Stomach (tissue), 4 donors: ENCODE data around the gene SIRPB2.

Source experiments
- EP300 ChIP-seq: sonication (generic); formaldehyde crosslinking; IDR thresholded peaks from one replicate; pipeline ENCODE4 v1.6.1; 2017; ENCODE audit warnings: antibody characterized with exemption
- POLR2AphosphoS5 ChIP-seq, 3 donors: sonication (generic); formaldehyde crosslinking; IDR thresholded peaks; one replicate each; pipeline ENCODE4 v1.6.1; 2016; ENCODE audit warnings: antibody characterized with exemption in 3 of 3
- TF ChIP-seq, protein P1 (sequence below), 7 experiments: fragments of 450-650 bp in 4 of 7; fragments of 200-600 bp in 3 of 7; sonication (generic) in 3 of 7; IDR thresholded peaks; one replicate each; pipeline ENCODE4 v1.5.1; 2016 to 2019; ENCODE audit warnings: antibody characterized with exemption in 7 of 7, control low read depth in 2 of 7, mild to moderate bottlenecking in 1 of 7

DNA sequence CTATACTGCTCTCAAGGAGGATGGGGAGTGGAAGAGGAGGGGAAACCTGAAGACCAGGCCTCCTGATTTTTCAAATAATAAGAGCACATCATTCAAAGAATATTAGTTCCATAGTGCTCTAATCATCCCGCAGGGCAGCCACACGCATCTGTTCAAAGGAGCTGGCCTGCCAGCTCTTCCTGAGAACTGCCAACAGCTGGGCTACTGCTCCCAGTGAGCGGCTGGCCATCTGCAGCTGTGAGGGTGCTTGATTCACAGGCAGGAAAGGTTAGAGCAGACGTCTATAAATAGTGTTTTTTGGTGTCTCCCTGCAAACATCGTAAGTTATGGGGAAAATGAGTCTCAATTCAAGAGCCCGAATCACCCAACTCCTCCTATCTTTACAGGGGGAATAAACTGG lies 41.9 kb downstream of the SIRPB2 start:
- TF ChIP-seq EP300 = no peak
- no peak for TF ChIP-seq POLR2AphosphoS5 (IDR thresholded peaks at IDR 0.05)
- TF ChIP-seq, protein P1, sequence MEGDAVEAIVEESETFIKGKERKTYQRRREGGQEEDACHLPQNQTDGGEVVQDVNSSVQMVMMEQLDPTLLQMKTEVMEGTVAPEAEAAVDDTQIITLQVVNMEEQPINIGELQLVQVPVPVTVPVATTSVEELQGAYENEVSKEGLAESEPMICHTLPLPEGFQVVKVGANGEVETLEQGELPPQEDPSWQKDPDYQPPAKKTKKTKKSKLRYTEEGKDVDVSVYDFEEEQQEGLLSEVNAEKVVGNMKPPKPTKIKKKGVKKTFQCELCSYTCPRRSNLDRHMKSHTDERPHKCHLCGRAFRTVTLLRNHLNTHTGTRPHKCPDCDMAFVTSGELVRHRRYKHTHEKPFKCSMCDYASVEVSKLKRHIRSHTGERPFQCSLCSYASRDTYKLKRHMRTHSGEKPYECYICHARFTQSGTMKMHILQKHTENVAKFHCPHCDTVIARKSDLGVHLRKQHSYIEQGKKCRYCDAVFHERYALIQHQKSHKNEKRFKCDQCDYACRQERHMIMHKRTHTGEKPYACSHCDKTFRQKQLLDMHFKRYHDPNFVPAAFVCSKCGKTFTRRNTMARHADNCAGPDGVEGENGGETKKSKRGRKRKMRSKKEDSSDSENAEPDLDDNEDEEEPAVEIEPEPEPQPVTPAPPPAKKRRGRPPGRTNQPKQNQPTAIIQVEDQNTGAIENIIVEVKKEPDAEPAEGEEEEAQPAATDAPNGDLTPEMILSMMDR (IDR thresholded peaks at IDR 0.05) = no peak
